Measurements from ENCODE around the gene CUEDC2. TPM values are rescaled to one million over a fixed set of nuclear protein-coding genes. Genes with fewer than 3 reads are reported as not detected.

Gene CUEDC2
- total RNA-seq, 1 experiment from 2014 or later: 38.1 TPM

GRCh38 chr10:102449321-102450123 lies 17.1 kb upstream of the CUEDC2 start:
- Mint-ChIP-seq H3K9me3 (ENCODE audit: low read depth, unreplicated experiment) (no peaks in the 10 kb centered on the region), H3K36me3 (ENCODE audit: insufficient read depth, unreplicated experiment) (peaks cover 31% of the 10 kb centered on the region), H3K27ac (ENCODE audit: unreplicated experiment) (peak overlapping the region; percentile 60), H3K4me1 (ENCODE audit: low read depth, unreplicated experiment) (no peaks in the 10 kb centered on the region), H3K4me3 (ENCODE audit: low read depth, unreplicated experiment) (peak overlapping the region; percentile 78), H3K27me3 (ENCODE audit: unreplicated experiment) (no peaks in the 10 kb centered on the region)
- BruUV-seq (replicated peaks): no TSS peak
- no peak for TF ChIP-seq CTCF (IDR thresholded peaks at IDR 0.05; ENCODE audit: unreplicated experiment)
- intact Hi-C loops (cut with micrococcal nuclease; ENCODE audit: unreplicated experiment): no loop called here
- DNase-seq: peak; percentile 82
- CTCF ChIA-PET: interaction anchor here (0.6 to 1.6 kb wide), 2 partner anchors 28 to 219 kb away, joined by 5 to 7 read pairs; partner anchors contain the start of gene FBXL15

- no peaks in the 10 kb centered on the region for H3K27me3 Mint-ChIP-seq (ENCODE audit: unreplicated experiment)
- BruUV-seq (replicated peaks): no TSS peak
- no peaks in the 10 kb centered on the region for H3K9me3 Mint-ChIP-seq (ENCODE audit: low read depth, unreplicated experiment)
- H3K4me1 Mint-ChIP-seq (ENCODE audit: low read depth, unreplicated experiment): no peaks in the 10 kb centered on the region
- peaks cover 6% of the 10 kb centered on the region for H3K36me3 Mint-ChIP-seq (ENCODE audit: insufficient read depth, unreplicated experiment)
- no peak for DNase-seq
- intact Hi-C loops (cut with micrococcal nuclease; ENCODE audit: unreplicated experiment): no loop called here
- no peak overlapping the region for H3K4me3 Mint-ChIP-seq (ENCODE audit: low read depth, unreplicated experiment)
- H3K27ac Mint-ChIP-seq (ENCODE audit: unreplicated experiment): no peak overlapping the region
- CTCF ChIA-PET: interaction anchor here (0.6 to 0.7 kb wide), 3 partner anchors 21 to 246 kb away, joined by 3 to 4 read pairs (median 3); no protein-coding TSS in a partner anchor
- TF ChIP-seq CTCF (IDR thresholded peaks at IDR 0.05; ENCODE audit: unreplicated experiment): no peak
These were observed 12.5 kb upstream of the CUEDC2 start for GRCh38 chr10:102444851-102445250.

GRCh38 chr10:102438374-102438773 lies 6.0 kb upstream of the CUEDC2 start:
- H3K4me3 Mint-ChIP-seq (ENCODE audit: low read depth, unreplicated experiment): no peak overlapping the region
- intact Hi-C loops (cut with micrococcal nuclease; ENCODE audit: unreplicated experiment): no loop called here
- peaks cover 27% of the 10 kb centered on the region for H3K27me3 Mint-ChIP-seq (ENCODE audit: unreplicated experiment)
- no peak for TF ChIP-seq CTCF (IDR thresholded peaks at IDR 0.05; ENCODE audit: unreplicated experiment)
- peaks cover 11% of the 10 kb centered on the region for H3K4me1 Mint-ChIP-seq (ENCODE audit: low read depth, unreplicated experiment)
- no peak for DNase-seq
- peaks cover under 1% of the 10 kb centered on the region for H3K36me3 Mint-ChIP-seq (ENCODE audit: insufficient read depth, unreplicated experiment)
- no TSS peak for BruUV-seq (replicated peaks)
- CTCF ChIA-PET: no interaction called here
- no peak overlapping the region for H3K27ac Mint-ChIP-seq (ENCODE audit: unreplicated experiment)
- no peaks in the 10 kb centered on the region for H3K9me3 Mint-ChIP-seq (ENCODE audit: low read depth, unreplicated experiment)

GRCh38 chr10:102437515-102437914 lies 5.1 kb upstream of the CUEDC2 start:
- no peak for DNase-seq
- Mint-ChIP-seq H3K9me3 (ENCODE audit: low read depth, unreplicated experiment) (no peaks in the 10 kb centered on the region), H3K27me3 (ENCODE audit: unreplicated experiment) (peaks cover 27% of the 10 kb centered on the region), H3K27ac (ENCODE audit: unreplicated experiment) (no peak overlapping the region), H3K4me3 (ENCODE audit: low read depth, unreplicated experiment) (no peak overlapping the region), H3K4me1 (ENCODE audit: low read depth, unreplicated experiment) (peaks cover 16% of the 10 kb centered on the region), H3K36me3 (ENCODE audit: insufficient read depth, unreplicated experiment) (peaks cover 9% of the 10 kb centered on the region)
- intact Hi-C loops (cut with micrococcal nuclease; ENCODE audit: unreplicated experiment): no loop called here
- CTCF ChIA-PET: no interaction called here
- no TSS peak for BruUV-seq (replicated peaks)
- TF ChIP-seq CTCF (IDR thresholded peaks at IDR 0.05; ENCODE audit: unreplicated experiment): no peak

All from Calu3 (cell line).